ENCODE data around the gene TGFB2.

DNA sequence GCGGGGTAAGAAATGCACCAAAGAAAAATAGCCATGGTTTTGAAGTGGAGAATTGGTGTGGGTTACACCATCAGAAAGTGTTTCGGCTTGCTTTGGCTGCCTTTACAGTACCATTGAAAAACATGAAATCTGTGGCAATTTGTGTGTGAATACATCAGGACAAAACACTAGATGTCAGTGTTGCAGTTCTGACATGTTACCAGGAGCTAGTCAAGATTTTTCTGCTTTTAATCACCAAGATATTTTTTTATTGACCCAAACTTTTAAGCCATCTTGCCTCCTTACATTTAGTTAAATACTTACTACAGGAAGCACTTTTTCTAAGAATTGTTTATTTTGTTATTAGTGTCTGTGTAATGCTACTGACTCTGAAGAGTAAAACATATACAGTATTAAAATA lies 45.7 kb upstream of the TGFB2 start:
- TF ChIP-seq POLR2AphosphoS5 (IDR thresholded peaks at IDR 0.05) (no peak), EZH2 (IDR thresholded peaks at IDR 0.05; ENCODE audit: borderline replicate concordance, insufficient read depth, low read length, poor library complexity, severe bottlenecking) (no peak), MXI1 (conservative IDR thresholded peaks at IDR 0.05; ENCODE audit: poor library complexity, severe bottlenecking) (no peak), TAF1 (IDR thresholded peaks at IDR 0.05; ENCODE audit: low read depth) (no peak), EP300 (conservative IDR thresholded peaks at IDR 0.05; ENCODE audit: poor library complexity, severe bottlenecking) (no peak), SMC3 (conservative IDR thresholded peaks at IDR 0.05; ENCODE audit: poor library complexity) (peak; percentile 72), RAD21 (conservative IDR thresholded peaks at IDR 0.05) (peak; percentile 69)
- TF ChIP-seq, protein P1, sequence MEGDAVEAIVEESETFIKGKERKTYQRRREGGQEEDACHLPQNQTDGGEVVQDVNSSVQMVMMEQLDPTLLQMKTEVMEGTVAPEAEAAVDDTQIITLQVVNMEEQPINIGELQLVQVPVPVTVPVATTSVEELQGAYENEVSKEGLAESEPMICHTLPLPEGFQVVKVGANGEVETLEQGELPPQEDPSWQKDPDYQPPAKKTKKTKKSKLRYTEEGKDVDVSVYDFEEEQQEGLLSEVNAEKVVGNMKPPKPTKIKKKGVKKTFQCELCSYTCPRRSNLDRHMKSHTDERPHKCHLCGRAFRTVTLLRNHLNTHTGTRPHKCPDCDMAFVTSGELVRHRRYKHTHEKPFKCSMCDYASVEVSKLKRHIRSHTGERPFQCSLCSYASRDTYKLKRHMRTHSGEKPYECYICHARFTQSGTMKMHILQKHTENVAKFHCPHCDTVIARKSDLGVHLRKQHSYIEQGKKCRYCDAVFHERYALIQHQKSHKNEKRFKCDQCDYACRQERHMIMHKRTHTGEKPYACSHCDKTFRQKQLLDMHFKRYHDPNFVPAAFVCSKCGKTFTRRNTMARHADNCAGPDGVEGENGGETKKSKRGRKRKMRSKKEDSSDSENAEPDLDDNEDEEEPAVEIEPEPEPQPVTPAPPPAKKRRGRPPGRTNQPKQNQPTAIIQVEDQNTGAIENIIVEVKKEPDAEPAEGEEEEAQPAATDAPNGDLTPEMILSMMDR (IDR thresholded peaks at IDR 0.05; ENCODE audit: poor library complexity, severe bottlenecking), result peak; percentile 71

Data from neural cell (in vitro differentiated cells).